H9 (cell line): Measurements from ENCODE around the gene MRPL21. TPM values are rescaled to one million over a fixed set of nuclear protein-coding genes. Genes with fewer than 3 reads are reported as not detected.

Experiments used
- DNase-seq: peaks from one replicate; pipeline ENCODE4 v3.0.0-alpha.2; 2017
- H2AFZ ChIP-seq: one replicate; pipeline ENCODE4 v1.6.1; 2013; ENCODE audit warnings: mild to moderate bottlenecking, low read length, control low read depth, moderate library complexity
- H2AK5ac ChIP-seq: 2 replicates; pipeline ENCODE4 v1.6.1; 2013; ENCODE audit warnings: low read length, control low read depth, mixed read lengths; ENCODE audit not compliant: insufficient read length
- H2BK120ac ChIP-seq: one replicate; pipeline ENCODE4 v1.6.1; 2013; ENCODE audit warnings: low read depth, mild to moderate bottlenecking, low read length, control low read depth, inconsistent platforms; ENCODE audit not compliant: poor library complexity, severe bottlenecking
- H2BK12ac ChIP-seq: 2 replicates; pipeline ENCODE4 v1.6.1; 2013; ENCODE audit warnings: low read length, control low read depth, mixed read lengths, low read depth; ENCODE audit not compliant: insufficient read length
- H2BK15ac ChIP-seq: 2 replicates; pipeline ENCODE4 v1.6.1; 2013; ENCODE audit warnings: low read depth, low read length, control low read depth
- H2BK20ac ChIP-seq: one replicate; pipeline ENCODE4 v1.6.1; 2013; ENCODE audit warnings: low read depth, mild to moderate bottlenecking, low read length, control low read depth, inconsistent platforms; ENCODE audit not compliant: poor library complexity, severe bottlenecking
- H2BK5ac ChIP-seq: 2 replicates; pipeline ENCODE4 v1.6.1; 2013; ENCODE audit warnings: low read length, control low read depth, mixed read lengths; ENCODE audit not compliant: insufficient read length
- H3K14ac ChIP-seq: 2 replicates; pipeline ENCODE4 v1.6.1; 2013; ENCODE audit warnings: low read length, control low read depth; ENCODE audit not compliant: insufficient read depth
- H3K18ac ChIP-seq: 2 replicates; pipeline ENCODE4 v1.6.1; 2013; ENCODE audit warnings: low read depth, mild to moderate bottlenecking, mixed read lengths, low read length, control low read depth; ENCODE audit not compliant: insufficient read length
- H3K23ac ChIP-seq: 2 replicates; pipeline ENCODE4 v1.6.1; 2013; ENCODE audit warnings: low read length, control low read depth, mixed read lengths, low read depth; ENCODE audit not compliant: insufficient read length
- H3K23me2 ChIP-seq: 2 replicates; pipeline ENCODE4 v1.6.1; 2013; ENCODE audit warnings: low read depth, mild to moderate bottlenecking, mixed read lengths, low read length, control low read depth; ENCODE audit not compliant: insufficient read length, poor library complexity, severe bottlenecking
- H3K27ac ChIP-seq: 2 replicates; pipeline ENCODE4 v1.5.1; 2013; ENCODE audit warnings: low read length, control low read depth, mixed read lengths, low read depth; ENCODE audit not compliant: insufficient read length
- H3K27me3 ChIP-seq: 2 replicates; pipeline ENCODE4 v1.6.1; 2013; ENCODE audit warnings: low read length, control low read depth, inconsistent platforms; ENCODE audit not compliant: insufficient read depth
- H3K4ac ChIP-seq: 2 replicates; pipeline ENCODE4 v1.6.1; 2013; ENCODE audit warnings: low read depth, mild to moderate bottlenecking, control low read depth, inconsistent platforms, low read length, moderate library complexity
- H3K4me1 ChIP-seq: 2 replicates; pipeline ENCODE4 v1.6.1; 2013; ENCODE audit warnings: low read length, control low read depth, inconsistent platforms; ENCODE audit not compliant: insufficient read depth
- H3K4me2 ChIP-seq: 2 replicates; pipeline ENCODE4 v1.6.1; 2013; ENCODE audit warnings: low read length, control low read depth, mixed read lengths; ENCODE audit not compliant: insufficient read length, insufficient read depth
- H3K56ac ChIP-seq: 2 replicates; pipeline ENCODE4 v1.6.1; 2013; ENCODE audit warnings: low read depth, mild to moderate bottlenecking, mixed read lengths, low read length, control low read depth; ENCODE audit not compliant: insufficient read length
- H3K79me1 ChIP-seq: 2 replicates; pipeline ENCODE4 v1.6.1; 2013; ENCODE audit warnings: low read depth, mild to moderate bottlenecking, moderate library complexity, low read length, control low read depth, inconsistent platforms; ENCODE audit not compliant: insufficient read depth, poor library complexity, severe bottlenecking
- H3K79me2 ChIP-seq: 2 replicates; pipeline ENCODE4 v1.6.1; 2013; ENCODE audit warnings: low read length, control low read depth, inconsistent platforms; ENCODE audit not compliant: insufficient read depth
- H3K9ac ChIP-seq: 2 replicates; pipeline ENCODE4 v1.6.1; 2013; ENCODE audit warnings: low read length, control low read depth, mixed read lengths; ENCODE audit not compliant: insufficient read length; ENCODE audit errors: extremely low read depth
- H3K9me3 ChIP-seq: one replicate; pipeline ENCODE4 v1.6.1; 2013; ENCODE audit warnings: low read depth, low read length, inconsistent platforms; ENCODE audit not compliant: control insufficient read depth
- H3T11ph ChIP-seq: one replicate; pipeline ENCODE4 v1.6.1; 2013; ENCODE audit warnings: mild to moderate bottlenecking, low read length, control low read depth, inconsistent platforms
- H4K20me1 ChIP-seq: one replicate; pipeline ENCODE4 v1.6.1; 2013; ENCODE audit not compliant: control insufficient read depth, insufficient read length, insufficient read depth
- H4K5ac ChIP-seq: 2 replicates; pipeline ENCODE4 v1.6.1; 2013; ENCODE audit warnings: low read depth, mild to moderate bottlenecking, mixed read lengths, low read length, control low read depth; ENCODE audit not compliant: insufficient read length
- H4K8ac ChIP-seq: replicated peaks from 2 replicates; pipeline ENCODE4 v1.6.1; 2013; ENCODE audit warnings: low read length, control low read depth, mixed read lengths, low read depth; ENCODE audit not compliant: insufficient read length
- H4K91ac ChIP-seq: 2 replicates; pipeline ENCODE4 v1.6.1; 2013; ENCODE audit warnings: low read depth, mild to moderate bottlenecking, moderate library complexity, mixed read lengths, low read length, control low read depth; ENCODE audit not compliant: insufficient read length
- H3K27ac Mint-ChIP-seq, 3 experiments: 2 replicates in 2 of 3; 3 replicates in 1 of 3; pipeline ENCODE4 v1.8.0; 2020 to 2021; ENCODE audit warnings: mixed read lengths in 3 of 3, mild to moderate bottlenecking in 1 of 3, moderate library complexity in 1 of 3
- H3K27me3 Mint-ChIP-seq: 2 replicates; pipeline ENCODE4 v1.8.0; 2021; ENCODE audit warnings: low read depth, mild to moderate bottlenecking, moderate library complexity, mixed read lengths
- H3K36me3 Mint-ChIP-seq, 3 experiments: 2 replicates in 2 of 3; 3 replicates in 1 of 3; pipeline ENCODE4 v1.8.0; 2020 to 2021; ENCODE audit warnings: low read depth in 3 of 3, mixed read lengths in 3 of 3; ENCODE audit not compliant: insufficient read depth in 1 of 3
- H3K4me1 Mint-ChIP-seq, 2 experiments: 2 replicates each; pipeline ENCODE4 v1.8.0; 2020; ENCODE audit warnings: mixed read lengths in 2 of 2
- H3K4me3 Mint-ChIP-seq, 2 experiments: 2 replicates in 1 of 2; 3 replicates in 1 of 2; pipeline ENCODE4 v1.8.0; 2020 to 2021; ENCODE audit warnings: mild to moderate bottlenecking in 2 of 2, mixed read lengths in 2 of 2, moderate library complexity in 1 of 2
- H3K9me3 Mint-ChIP-seq, 2 experiments: 2 replicates in 1 of 2; 3 replicates in 1 of 2; pipeline ENCODE4 v1.8.0; 2020; ENCODE audit warnings: mild to moderate bottlenecking in 2 of 2, mixed read lengths in 2 of 2, moderate library complexity in 1 of 2
- WGBS: extraction: QIAGEN DNeasy Blood & Tissue Kit; methylation state at CpG from one replicate; pipeline ENCODE4 v1.1.7; 2013; ENCODE audit warnings: missing lambda C conversion rate, low lambda C conversion rate, mixed read lengths; ENCODE audit not compliant: insufficient read length; ENCODE audit errors: extremely low coverage; 5-methylcytosine and 5-hydroxymethylcytosine counted together
- total RNA-seq: library from RNA; stranded (reverse); gene quantifications from 2 replicates; pipeline ENCODE4 v1.2.1, GENCODE V29; 2021
- TF ChIP-seq, protein P1 (sequence below): fragments of 200-600 bp; sonication (generic); conservative IDR thresholded peaks from 3 replicates; pipeline ENCODE4 v1.8.0; 2021; ENCODE audit warnings: antibody characterized with exemption, mild to moderate bottlenecking

The MRPL21 gene
- total RNA-seq, 1 experiment from 2014 or later = 91.5 TPM

DNA sequence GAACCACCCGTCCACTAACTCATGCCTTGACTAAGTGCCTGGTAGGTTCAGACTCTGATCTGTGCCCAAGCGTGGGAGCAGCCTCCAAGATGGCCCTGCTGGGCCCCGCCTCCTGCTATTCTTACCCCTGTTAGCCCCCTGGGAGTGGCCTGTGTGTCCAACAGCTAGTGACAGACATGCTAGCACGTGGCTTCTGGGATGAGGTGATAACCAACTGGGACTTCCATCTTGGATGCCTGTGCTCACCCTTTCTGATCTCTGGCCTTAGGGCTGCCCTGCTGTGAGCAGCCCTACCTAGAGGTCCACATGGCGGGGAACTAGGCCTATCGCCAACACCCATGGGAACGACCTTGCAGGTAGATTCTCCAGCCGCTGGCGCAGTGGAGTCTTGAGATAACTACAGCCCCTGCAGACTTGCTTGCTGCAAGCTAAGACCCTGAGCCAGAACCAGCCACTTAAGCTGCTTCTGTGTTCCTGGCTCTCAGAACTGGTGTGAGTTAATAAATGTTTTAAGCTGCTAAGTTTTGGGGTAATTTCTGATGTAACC, 2.7 kb downstream of the MRPL21 start:
- Histone ChIP-seq H3K79me2 (peaks cover 22% of the 10 kb centered on the region), H2BK120ac (no peak overlapping the region), H3K27me3 (no peaks in the 10 kb centered on the region), H4K91ac (no peak overlapping the region), H2AK5ac (no peak overlapping the region), H3T11ph (no peak overlapping the region), H4K20me1 (no peaks in the 10 kb centered on the region), H3K23me2 (peaks cover 11% of the 10 kb centered on the region), H2AFZ (no peak overlapping the region), H3K27ac (no peak overlapping the region), H4K8ac (no peak overlapping the region), H3K23ac (no peak overlapping the region), H3K4me2 (no peak overlapping the region), H3K56ac (no peak overlapping the region), H2BK20ac (no peak overlapping the region), H3K14ac (no peak overlapping the region), H3K79me1 (peaks cover 12% of the 10 kb centered on the region), H4K5ac (no peak overlapping the region), H3K18ac (no peak overlapping the region), H3K4ac (no peak overlapping the region), H2BK15ac (no peak overlapping the region), H2BK5ac (no peak overlapping the region), H2BK12ac (no peak overlapping the region), H3K4me1 (no peaks in the 10 kb centered on the region), H3K9me3 (no peaks in the 10 kb centered on the region), H3K9ac (no peak overlapping the region)
- no peak overlapping the region for H3K4me3 Mint-ChIP-seq
- H3K4me1 Mint-ChIP-seq = peaks cover 25 to 28% of the 10 kb centered on the region in 2 experiments
- H3K36me3 Mint-ChIP-seq = peaks cover 28 to 52% (median 45%) of the 10 kb centered on the region in 3 experiments; a peak in 6 of 7 replicates
- no peak overlapping the region; a peak in 1 of 7 replicates for H3K27ac Mint-ChIP-seq
- H3K27me3 Mint-ChIP-seq = no peaks in the 10 kb centered on the region; the same call in 1 of the 2 replicates
- no CpG with 5 or more reads among the region's 9 CpGs for WGBS
- H3K9me3 Mint-ChIP-seq = no peaks in the 10 kb centered on the region
- TF ChIP-seq, protein P1, sequence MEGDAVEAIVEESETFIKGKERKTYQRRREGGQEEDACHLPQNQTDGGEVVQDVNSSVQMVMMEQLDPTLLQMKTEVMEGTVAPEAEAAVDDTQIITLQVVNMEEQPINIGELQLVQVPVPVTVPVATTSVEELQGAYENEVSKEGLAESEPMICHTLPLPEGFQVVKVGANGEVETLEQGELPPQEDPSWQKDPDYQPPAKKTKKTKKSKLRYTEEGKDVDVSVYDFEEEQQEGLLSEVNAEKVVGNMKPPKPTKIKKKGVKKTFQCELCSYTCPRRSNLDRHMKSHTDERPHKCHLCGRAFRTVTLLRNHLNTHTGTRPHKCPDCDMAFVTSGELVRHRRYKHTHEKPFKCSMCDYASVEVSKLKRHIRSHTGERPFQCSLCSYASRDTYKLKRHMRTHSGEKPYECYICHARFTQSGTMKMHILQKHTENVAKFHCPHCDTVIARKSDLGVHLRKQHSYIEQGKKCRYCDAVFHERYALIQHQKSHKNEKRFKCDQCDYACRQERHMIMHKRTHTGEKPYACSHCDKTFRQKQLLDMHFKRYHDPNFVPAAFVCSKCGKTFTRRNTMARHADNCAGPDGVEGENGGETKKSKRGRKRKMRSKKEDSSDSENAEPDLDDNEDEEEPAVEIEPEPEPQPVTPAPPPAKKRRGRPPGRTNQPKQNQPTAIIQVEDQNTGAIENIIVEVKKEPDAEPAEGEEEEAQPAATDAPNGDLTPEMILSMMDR = no peak
- DNase-seq = no peak
